ENCODE data around the gene DCLK2.

- TF ChIP-seq, protein P1, sequence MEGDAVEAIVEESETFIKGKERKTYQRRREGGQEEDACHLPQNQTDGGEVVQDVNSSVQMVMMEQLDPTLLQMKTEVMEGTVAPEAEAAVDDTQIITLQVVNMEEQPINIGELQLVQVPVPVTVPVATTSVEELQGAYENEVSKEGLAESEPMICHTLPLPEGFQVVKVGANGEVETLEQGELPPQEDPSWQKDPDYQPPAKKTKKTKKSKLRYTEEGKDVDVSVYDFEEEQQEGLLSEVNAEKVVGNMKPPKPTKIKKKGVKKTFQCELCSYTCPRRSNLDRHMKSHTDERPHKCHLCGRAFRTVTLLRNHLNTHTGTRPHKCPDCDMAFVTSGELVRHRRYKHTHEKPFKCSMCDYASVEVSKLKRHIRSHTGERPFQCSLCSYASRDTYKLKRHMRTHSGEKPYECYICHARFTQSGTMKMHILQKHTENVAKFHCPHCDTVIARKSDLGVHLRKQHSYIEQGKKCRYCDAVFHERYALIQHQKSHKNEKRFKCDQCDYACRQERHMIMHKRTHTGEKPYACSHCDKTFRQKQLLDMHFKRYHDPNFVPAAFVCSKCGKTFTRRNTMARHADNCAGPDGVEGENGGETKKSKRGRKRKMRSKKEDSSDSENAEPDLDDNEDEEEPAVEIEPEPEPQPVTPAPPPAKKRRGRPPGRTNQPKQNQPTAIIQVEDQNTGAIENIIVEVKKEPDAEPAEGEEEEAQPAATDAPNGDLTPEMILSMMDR (IDR thresholded peaks at IDR 0.05) = no peak
- no peak for TF ChIP-seq POLR2A (IDR thresholded peaks at IDR 0.05)
Observed at GRCh38 chr4:150216726-150217125, 138.5 kb downstream of the DCLK2 start.

Data from right lobe of liver (tissue), 4 donors.